ENCODE results near the gene RGL2. TPM values are rescaled to one million over a fixed set of nuclear protein-coding genes. Genes with fewer than 3 reads are reported as not detected.

The RGL2 gene
- total and polyA plus RNA-seq, 10 of the 15 experiments (the other 5 are each of a cell fraction or from before 2014, with no cell fraction given), result 0.84 to 21.2 (median 6.8) TPM

DNA sequence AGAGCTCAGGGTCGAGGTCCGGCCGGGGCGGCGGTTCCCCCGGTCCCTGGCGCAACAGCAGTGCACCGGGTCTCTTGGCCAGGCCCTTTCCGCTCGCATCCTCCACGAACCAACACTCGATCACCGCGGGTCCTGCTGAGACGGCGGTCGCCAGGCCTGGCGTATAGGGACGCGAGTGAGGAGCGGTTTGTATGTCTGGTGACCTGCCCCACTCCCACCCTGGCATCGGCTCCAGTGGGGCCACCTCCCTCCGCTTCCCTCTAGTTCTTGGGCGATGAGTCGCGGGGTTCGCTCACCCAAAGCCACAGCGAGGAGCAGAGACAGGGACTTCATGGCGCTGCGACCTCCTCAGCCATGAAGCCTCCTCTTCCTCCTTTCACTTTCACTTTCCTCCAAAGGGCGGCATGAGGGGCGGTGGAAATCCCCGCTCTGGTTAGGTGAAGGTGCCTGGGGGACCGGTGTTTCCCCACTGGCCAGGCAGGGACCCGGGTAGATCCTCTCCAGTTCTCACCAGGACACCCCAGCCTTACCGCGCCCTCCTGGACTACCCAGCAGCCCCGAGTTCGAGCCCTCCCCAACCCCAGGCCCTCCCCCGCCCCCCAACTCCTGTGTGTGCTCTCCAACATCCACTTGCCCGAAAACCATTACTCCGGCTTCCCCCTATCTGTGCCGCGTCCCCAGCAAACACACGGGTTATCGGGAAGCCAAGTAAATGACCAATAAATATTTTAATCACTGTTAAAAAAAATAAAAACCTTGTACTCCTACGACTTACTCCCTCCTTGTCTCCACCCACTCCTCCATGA, 15.2 kb upstream of the RGL2 start, which contains the start of gene TAPBP (continued):
- TF ChIP-seq CEBPZ (IDR thresholded peaks at IDR 0.05; ENCODE audit: low read depth, low read length), result no peak
- TF ChIP-seq PBX3 (IDR thresholded peaks at IDR 0.05; ENCODE audit: insufficient replicate concordance, low read depth, low read length), result no peak
- peak; percentile 85 for TF ChIP-seq MEF2B (IDR thresholded peaks at IDR 0.05; ENCODE audit: partially characterized antibody, poor library complexity, severe bottlenecking)
- TF ChIP-seq, protein P1, sequence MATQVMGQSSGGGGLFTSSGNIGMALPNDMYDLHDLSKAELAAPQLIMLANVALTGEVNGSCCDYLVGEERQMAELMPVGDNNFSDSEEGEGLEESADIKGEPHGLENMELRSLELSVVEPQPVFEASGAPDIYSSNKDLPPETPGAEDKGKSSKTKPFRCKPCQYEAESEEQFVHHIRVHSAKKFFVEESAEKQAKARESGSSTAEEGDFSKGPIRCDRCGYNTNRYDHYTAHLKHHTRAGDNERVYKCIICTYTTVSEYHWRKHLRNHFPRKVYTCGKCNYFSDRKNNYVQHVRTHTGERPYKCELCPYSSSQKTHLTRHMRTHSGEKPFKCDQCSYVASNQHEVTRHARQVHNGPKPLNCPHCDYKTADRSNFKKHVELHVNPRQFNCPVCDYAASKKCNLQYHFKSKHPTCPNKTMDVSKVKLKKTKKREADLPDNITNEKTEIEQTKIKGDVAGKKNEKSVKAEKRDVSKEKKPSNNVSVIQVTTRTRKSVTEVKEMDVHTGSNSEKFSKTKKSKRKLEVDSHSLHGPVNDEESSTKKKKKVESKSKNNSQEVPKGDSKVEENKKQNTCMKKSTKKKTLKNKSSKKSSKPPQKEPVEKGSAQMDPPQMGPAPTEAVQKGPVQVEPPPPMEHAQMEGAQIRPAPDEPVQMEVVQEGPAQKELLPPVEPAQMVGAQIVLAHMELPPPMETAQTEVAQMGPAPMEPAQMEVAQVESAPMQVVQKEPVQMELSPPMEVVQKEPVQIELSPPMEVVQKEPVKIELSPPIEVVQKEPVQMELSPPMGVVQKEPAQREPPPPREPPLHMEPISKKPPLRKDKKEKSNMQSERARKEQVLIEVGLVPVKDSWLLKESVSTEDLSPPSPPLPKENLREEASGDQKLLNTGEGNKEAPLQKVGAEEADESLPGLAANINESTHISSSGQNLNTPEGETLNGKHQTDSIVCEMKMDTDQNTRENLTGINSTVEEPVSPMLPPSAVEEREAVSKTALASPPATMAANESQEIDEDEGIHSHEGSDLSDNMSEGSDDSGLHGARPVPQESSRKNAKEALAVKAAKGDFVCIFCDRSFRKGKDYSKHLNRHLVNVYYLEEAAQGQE (IDR thresholded peaks at IDR 0.05; ENCODE audit: low read depth, low read length), result no peak
- peak; percentile 54 for TF ChIP-seq IKZF1 (conservative IDR thresholded peaks at IDR 0.05)
- no peak for TF ChIP-seq TBL1XR1 (IDR thresholded peaks at IDR 0.05; ENCODE audit: low read depth, low read length)
- TF ChIP-seq IRF5 (IDR thresholded peaks at IDR 0.05; ENCODE audit: borderline replicate concordance), result no peak
- TF ChIP-seq JUND (IDR thresholded peaks at IDR 0.05; ENCODE audit: low read depth, low read length), result no peak
- TF ChIP-seq BACH1 (IDR thresholded peaks at IDR 0.05; ENCODE audit: borderline replicate concordance), result peak; percentile 60; the same call in 1 of the 2 replicates
- no peak for TF ChIP-seq RAD21 (IDR thresholded peaks at IDR 0.05; ENCODE audit: insufficient read depth, low read depth, low read length)
- no peak for TF ChIP-seq CBX5 (IDR thresholded peaks at IDR 0.05; ENCODE audit: low read depth)
- no peak; the same call in 1 of the 2 replicates for TF ChIP-seq CHD2 (IDR thresholded peaks at IDR 0.05; ENCODE audit: borderline replicate concordance, low read depth, low read length)
- TF ChIP-seq SPI1 (IDR thresholded peaks at IDR 0.05; ENCODE audit: borderline replicate concordance, insufficient read depth, low read depth, low read length), result peak; percentile 62; the same call in 1 of the 2 replicates
- no peak for TF ChIP-seq USF1 (IDR thresholded peaks at IDR 0.05; ENCODE audit: borderline replicate concordance, extremely low read length, insufficient read depth, low read depth, low read length)
- no peak for TF ChIP-seq RAD51 (IDR thresholded peaks at IDR 0.05)
- TF ChIP-seq MTA2 (IDR thresholded peaks at IDR 0.05; ENCODE audit: low read depth), result no peak; the same call in 1 of the 2 replicates
